DMS 273 treated with DMSO at 0.1 percent for 48 hours (cell line): ENCODE results near the gene ZFYVE9.

Experiments
- DNase-seq: peaks from one replicate; lab custom pipeline; 2025; lab: John Stamatoyannopoulos, UW

ZFYVE9 gene

GRCh38 chr1:52341655-52342260 lies 199.9 kb downstream of the ZFYVE9 start:
- DNase-seq = no peak

GRCh38 chr1:52343979-52344378 lies 202.1 kb downstream of the ZFYVE9 start:
- DNase-seq = no peak

- DNase-seq = no peak
These were observed 203.4 kb downstream of the ZFYVE9 start for GRCh38 chr1:52345252-52345651.

- no peak for DNase-seq
These were observed 204.8 kb downstream of the ZFYVE9 start for GRCh38 chr1:52346653-52347052.

- DNase-seq = no peak
These were observed 206.9 kb downstream of the ZFYVE9 start for GRCh38 chr1:52348704-52349300.

GRCh38 chr1:52352690-52353089 lies 210.8 kb downstream of the ZFYVE9 start:
- DNase-seq = no peak

GRCh38 chr1:52355436-52355835 lies 213.5 kb downstream of the ZFYVE9 start:
- no peak for DNase-seq

GRCh38 chr1:52355847-52356505 lies 214.1 kb downstream of the ZFYVE9 start:
- DNase-seq = no peak

GRCh38 chr1:52356818-52357355 lies 215.0 kb downstream of the ZFYVE9 start:
- no peak for DNase-seq

- no peak for DNase-seq
These were observed 215.5 kb downstream of the ZFYVE9 start for GRCh38 chr1:52357397-52357796.

- DNase-seq = no peak
These were observed 217.1 kb downstream of the ZFYVE9 start for GRCh38 chr1:52358851-52359497.

GRCh38 chr1:52359676-52360594 lies 218.0 kb downstream of the ZFYVE9 start:
- no peak for DNase-seq

GRCh38 chr1:52360595-52360968 lies 218.7 kb downstream of the ZFYVE9 start:
- no peak for DNase-seq

- no peak for DNase-seq
These were observed 222.4 kb downstream of the ZFYVE9 start for GRCh38 chr1:52364235-52364839.

GRCh38 chr1:52365071-52365745 lies 223.3 kb downstream of the ZFYVE9 start:
- DNase-seq = no peak

- DNase-seq = peak; percentile 90
These were observed 224.0 kb downstream of the ZFYVE9 start, which contains the start of gene CC2D1B for GRCh38 chr1:52365746-52366516. Gene CC2D1B (minus strand): TSS chr1:52366205. CDS start chr1:52364620, 1,585 bp downstream.

GRCh38 chr1:52366517-52366827 lies 224.6 kb downstream of the ZFYVE9 start:
- DNase-seq = no peak

- DNase-seq = no peak
These were observed 225.4 kb downstream of the ZFYVE9 start for GRCh38 chr1:52367272-52367671.

GRCh38 chr1:52368383-52369172 lies 226.7 kb downstream of the ZFYVE9 start:
- DNase-seq = no peak
